DOHH2 (cell line): ENCODE results near the gene ACAT1.

Experiments
- H3F3A ChIP-seq: fragments of 200-600 bp; sonication (generic), shearing (Covaris generic); 2 replicates; pipeline ENCODE4 v1.6.0; 2016; ENCODE audit warnings: antibody characterized with exemption, mild to moderate bottlenecking; ENCODE audit not compliant: control insufficient read depth, insufficient read depth
- H3K27ac ChIP-seq: fragments of 200-600 bp; sonication (generic); 2 replicates; pipeline ENCODE4 v1.5.1; 2014; ENCODE audit warnings: low read depth, mild to moderate bottlenecking, low read length, moderate library complexity
- H3K27me3 ChIP-seq: fragments of 200-600 bp; sonication (generic); 2 replicates; pipeline ENCODE4 v1.6.1; 2014; ENCODE audit warnings: mild to moderate bottlenecking, low read length, mixed read lengths; ENCODE audit not compliant: control insufficient read depth
- H3K36me3 ChIP-seq: fragments of 200-600 bp; sonication (generic); 2 replicates; pipeline ENCODE4 v1.6.1; 2014; ENCODE audit warnings: mild to moderate bottlenecking, low read length, moderate library complexity, mixed read lengths; ENCODE audit not compliant: control insufficient read depth
- H3K4me1 ChIP-seq: fragments of 200-600 bp; sonication (generic); 2 replicates; pipeline ENCODE4 v1.6.1; 2014; ENCODE audit warnings: mild to moderate bottlenecking, low read length, mixed read lengths; ENCODE audit not compliant: control insufficient read depth
- H3K4me2 ChIP-seq: fragments of 200-600 bp; sonication (generic); 2 replicates; pipeline ENCODE4 v1.6.0; 2014; ENCODE audit warnings: mild to moderate bottlenecking, low read length, moderate library complexity
- H3K4me3 ChIP-seq: fragments of 200-600 bp; sonication (generic); 2 replicates; pipeline ENCODE4 v1.5.1; 2014; ENCODE audit warnings: mild to moderate bottlenecking, low read length, mixed read lengths
- H3K79me2 ChIP-seq: fragments of 200-600 bp; sonication (generic); 2 replicates; pipeline ENCODE4 v1.6.1; 2014; ENCODE audit warnings: mild to moderate bottlenecking, low read length, mixed read lengths; ENCODE audit not compliant: control insufficient read depth
- H3K9me2 ChIP-seq: fragments of 200-600 bp; sonication (generic); replicated peaks from 2 replicates; pipeline ENCODE4 v1.6.1; 2014; ENCODE audit warnings: mild to moderate bottlenecking, low read length, mixed read lengths; ENCODE audit not compliant: control insufficient read depth
- H3K9me3 ChIP-seq: fragments of 200-600 bp; sonication (generic); 2 replicates; pipeline ENCODE4 v1.6.1; 2014; ENCODE audit warnings: antibody characterized with exemption, low read length, mixed read lengths; ENCODE audit not compliant: control insufficient read depth, insufficient read depth
- H4K20me1 ChIP-seq: fragments of 200-600 bp; sonication (generic); 2 replicates; pipeline ENCODE4 v1.6.0; 2014; ENCODE audit warnings: low read depth, mild to moderate bottlenecking, antibody characterized with exemption, low read length, moderate library complexity; ENCODE audit not compliant: control insufficient read depth, insufficient read depth
- CTCF ChIP-seq: fragments of 200-600 bp; sonication (generic); IDR thresholded peaks from one replicate; pipeline ENCODE4 v1.5.1; 2014; ENCODE audit warnings: antibody characterized with exemption, mild to moderate bottlenecking, low read depth, low read length; ENCODE audit not compliant: poor library complexity, severe bottlenecking
- EZH2phosphoT487 ChIP-seq: fragments of 200-600 bp; sonication (generic); IDR thresholded peaks from 2 replicates; pipeline ENCODE4 v1.6.1; 2017; ENCODE audit warnings: borderline replicate concordance, mild to moderate bottlenecking, antibody characterized with exemption, low read length, moderate library complexity, mixed read lengths

Gene ACAT1

GRCh38 chr11:108144615-108145014, 23.2 kb downstream of the ACAT1 start:
- no peaks in the 10 kb centered on the region for H3K27me3 ChIP-seq

GRCh38 chr11:108147150-108147549, 25.8 kb downstream of the ACAT1 start:
- no peak overlapping the region for H3K27ac ChIP-seq
- H3K4me3 ChIP-seq = no peak overlapping the region
- H3K27me3 ChIP-seq = no peaks in the 10 kb centered on the region
- no peaks in the 10 kb centered on the region for H4K20me1 ChIP-seq
- H3K36me3 ChIP-seq = peaks cover 95% of the 10 kb centered on the region
- no peaks in the 10 kb centered on the region; the same call in 1 of the 2 replicates for H3F3A ChIP-seq
- H3K4me2 ChIP-seq = no peak overlapping the region
- no peaks in the 10 kb centered on the region for H3K4me1 ChIP-seq
- H3K9me2 ChIP-seq = no peaks in the 10 kb centered on the region
- TF ChIP-seq EZH2phosphoT487 (no peak), CTCF (no peak)
- H3K9me3 ChIP-seq = no peaks in the 10 kb centered on the region
- H3K79me2 ChIP-seq = no peaks in the 10 kb centered on the region

More at GRCh38 chr11:108144615-108145014, 23.2 kb downstream of the ACAT1 start:
- no peak overlapping the region for H3K4me3 ChIP-seq
- H3K36me3 ChIP-seq = peaks cover 83% of the 10 kb centered on the region
- no peaks in the 10 kb centered on the region for H3K9me3 ChIP-seq
- H3F3A ChIP-seq = peaks cover 3% of the 10 kb centered on the region; the same call in 1 of the 2 replicates
- no peaks in the 10 kb centered on the region for H4K20me1 ChIP-seq
- no peaks in the 10 kb centered on the region for H3K79me2 ChIP-seq
- no peak overlapping the region for H3K27ac ChIP-seq
- no peaks in the 10 kb centered on the region for H3K4me1 ChIP-seq
- no peaks in the 10 kb centered on the region for H3K9me2 ChIP-seq
- no peak for TF ChIP-seq CTCF
- no peak for TF ChIP-seq EZH2phosphoT487
- H3K4me2 ChIP-seq = no peak overlapping the region

- Histone ChIP-seq H3K9me2 (no peaks in the 10 kb centered on the region), H3K4me2 (no peak overlapping the region), H3K27me3 (no peaks in the 10 kb centered on the region), H3K9me3 (no peaks in the 10 kb centered on the region), H3K4me3 (no peak overlapping the region), H4K20me1 (no peaks in the 10 kb centered on the region), H3K79me2 (no peaks in the 10 kb centered on the region), H3F3A (0 out of 2 replicates have a peak, but pooled peaks cover 3% of the 10 kb centered on the region), H3K36me3 (peaks cover 89% of the 10 kb centered on the region), H3K27ac (no peak overlapping the region), H3K4me1 (no peaks in the 10 kb centered on the region)
- TF ChIP-seq CTCF (no peak), EZH2phosphoT487 (no peak)
Observed at GRCh38 chr11:108148556-108148955, 27.2 kb downstream of the ACAT1 start.
